IPS-11a (cell line): Measurements from ENCODE around the gene SCAANT1.
A peak's percentile ranks its signal among the peaks of the same experiment; 100 is the strongest.

Source experiments
- H3K4me3 ChIP-seq: one replicate; pipeline ENCODE4 v1.5.1; 2013; ENCODE audit warnings: low read depth, low read length, control low read depth

SCAANT1 gene

GRCh38 chr3:63905731-63906620 is 6.2 kb downstream of the SCAANT1 start:
- no peak overlapping the region for H3K4me3 ChIP-seq

- no peak overlapping the region for H3K4me3 ChIP-seq
Observed at GRCh38 chr3:63900459-63900858, 11.7 kb downstream of the SCAANT1 start.

GRCh38 chr3:63900010-63900409 is 12.2 kb downstream of the SCAANT1 start:
- no peak overlapping the region for H3K4me3 ChIP-seq

- no peak overlapping the region for H3K4me3 ChIP-seq
Observed at GRCh38 chr3:63896332-63897030, 15.7 kb downstream of the SCAANT1 start.

- no peak overlapping the region for H3K4me3 ChIP-seq
Observed at GRCh38 chr3:63895422-63896189, 16.6 kb downstream of the SCAANT1 start.

- H3K4me3 ChIP-seq, result no peak overlapping the region
Observed at GRCh38 chr3:63892773-63893352, 19.3 kb downstream of the SCAANT1 start.

GRCh38 chr3:63891518-63891917 is 20.7 kb downstream of the SCAANT1 start:
- no peak overlapping the region for H3K4me3 ChIP-seq

GRCh38 chr3:63886858-63887257 is 25.3 kb downstream of the SCAANT1 start:
- H3K4me3 ChIP-seq, result no peak overlapping the region

- no peak overlapping the region for H3K4me3 ChIP-seq
Observed at GRCh38 chr3:63880653-63881052, 31.5 kb downstream of the SCAANT1 start.

- H3K4me3 ChIP-seq, result no peak overlapping the region
Observed at GRCh38 chr3:63878394-63879060, 33.7 kb downstream of the SCAANT1 start.

GRCh38 chr3:63877737-63878393 is 34.3 kb downstream of the SCAANT1 start:
- H3K4me3 ChIP-seq, result no peak overlapping the region

- no peak overlapping the region for H3K4me3 ChIP-seq
Observed at GRCh38 chr3:63876260-63876659, 35.9 kb downstream of the SCAANT1 start.

- H3K4me3 ChIP-seq, result no peak overlapping the region
Observed at GRCh38 chr3:63875510-63875909, 36.7 kb downstream of the SCAANT1 start.

GRCh38 chr3:63874769-63875168 is 37.4 kb downstream of the SCAANT1 start:
- no peak overlapping the region for H3K4me3 ChIP-seq

GRCh38 chr3:63872135-63872924 is 39.9 kb downstream of the SCAANT1 start:
- H3K4me3 ChIP-seq, result no peak overlapping the region

GRCh38 chr3:63870615-63871005 is 41.6 kb downstream of the SCAANT1 start:
- no peak overlapping the region for H3K4me3 ChIP-seq

GRCh38 chr3:63869940-63870614 is 42.1 kb downstream of the SCAANT1 start:
- no peak overlapping the region for H3K4me3 ChIP-seq

GRCh38 chr3:63867225-63867624 is 45.0 kb downstream of the SCAANT1 start:
- H3K4me3 ChIP-seq, result no peak overlapping the region

GRCh38 chr3:63864965-63865327 is 47.2 kb downstream of the SCAANT1 start:
- H3K4me3 ChIP-seq, result peak overlapping the region; percentile 71
